Right lung (tissue), 5 donors: ENCODE data around the gene CAPN2. TPM values are rescaled to one million over a fixed set of nuclear protein-coding genes. Genes with fewer than 3 reads are reported as not detected.

Source experiments
- DNase-seq, 2 donors: peaks; one replicate each; pipeline ENCODE4 v3.0.0-alpha.2; 2013
- polyA plus RNA-seq, 5 donors: library from polyadenylated mRNA; unstranded; fragments of 120-200 nt; gene quantifications; one replicate each; pipeline versions ENCODE4 v1.2.1 to v1.2.3, GENCODE V29; 2013; ENCODE audit warnings: inconsistent platforms in 1 of 5, low replicate concordance in 1 of 5; ENCODE audit not compliant: insufficient read length in 5 of 5, insufficient read depth in 1 of 5

The CAPN2 gene
- polyA plus RNA-seq, 5 donors, result 135 to 169 (median 146) TPM

DNA sequence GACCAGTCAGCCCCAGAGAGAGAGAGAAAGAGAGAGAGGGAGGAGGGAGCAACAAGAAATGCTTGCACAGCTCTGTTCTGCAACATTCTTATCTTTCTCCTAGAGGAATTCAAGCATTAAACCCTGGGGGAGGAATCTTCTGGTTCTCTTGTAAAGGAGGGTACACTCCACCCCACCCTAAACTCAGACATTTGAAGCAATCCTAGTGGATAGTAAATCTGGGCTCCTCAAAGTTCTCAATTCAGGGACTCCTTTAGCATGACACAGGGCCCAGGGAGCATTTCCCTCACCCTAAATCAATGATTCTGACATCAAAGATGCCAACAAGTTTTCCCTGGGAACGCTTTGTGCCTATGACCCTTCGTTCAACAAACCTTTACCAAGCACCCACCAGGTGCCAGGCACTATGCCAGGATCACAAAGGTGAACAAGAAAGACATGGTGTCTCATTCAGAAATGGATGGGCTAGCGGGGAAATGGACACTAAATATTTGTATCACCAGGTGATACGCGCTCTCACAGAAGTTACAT lies 11.9 kb upstream of the CAPN2 start:
- no peak for DNase-seq

DNA sequence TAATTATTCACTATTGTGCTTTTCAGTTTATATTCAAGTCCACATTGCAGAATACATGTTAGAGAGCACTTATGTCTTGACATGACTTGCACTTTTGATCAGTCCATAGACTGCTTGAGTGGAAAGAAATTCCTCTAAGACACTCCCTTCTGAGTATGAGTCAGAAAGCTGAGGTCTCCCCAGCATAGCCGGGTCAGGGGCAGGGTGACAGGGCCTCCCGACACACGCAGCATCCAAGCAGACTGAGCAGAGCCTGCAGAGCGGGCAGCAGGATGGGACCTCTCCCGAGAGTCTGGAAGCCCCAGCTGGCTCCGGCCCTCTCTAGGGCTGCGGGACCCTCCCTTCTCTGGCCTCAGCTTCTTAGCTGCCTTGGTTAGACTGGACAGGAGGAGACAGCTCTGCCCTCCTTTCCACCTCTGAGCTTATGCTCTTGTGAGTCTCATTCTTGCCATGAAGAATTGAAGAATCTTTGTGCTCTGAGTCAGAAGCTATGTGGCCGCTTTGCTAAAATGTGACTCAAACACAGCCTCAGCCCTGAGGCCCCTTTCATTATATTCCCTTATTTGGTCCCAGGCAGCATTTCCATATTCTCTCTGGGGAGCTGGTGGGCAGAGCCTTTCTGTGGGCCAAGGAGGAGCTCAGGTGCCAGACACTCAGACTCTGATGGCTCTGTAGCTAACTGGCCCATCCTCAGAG lies 11.2 kb upstream of the CAPN2 start:
- no peak for DNase-seq

DNA sequence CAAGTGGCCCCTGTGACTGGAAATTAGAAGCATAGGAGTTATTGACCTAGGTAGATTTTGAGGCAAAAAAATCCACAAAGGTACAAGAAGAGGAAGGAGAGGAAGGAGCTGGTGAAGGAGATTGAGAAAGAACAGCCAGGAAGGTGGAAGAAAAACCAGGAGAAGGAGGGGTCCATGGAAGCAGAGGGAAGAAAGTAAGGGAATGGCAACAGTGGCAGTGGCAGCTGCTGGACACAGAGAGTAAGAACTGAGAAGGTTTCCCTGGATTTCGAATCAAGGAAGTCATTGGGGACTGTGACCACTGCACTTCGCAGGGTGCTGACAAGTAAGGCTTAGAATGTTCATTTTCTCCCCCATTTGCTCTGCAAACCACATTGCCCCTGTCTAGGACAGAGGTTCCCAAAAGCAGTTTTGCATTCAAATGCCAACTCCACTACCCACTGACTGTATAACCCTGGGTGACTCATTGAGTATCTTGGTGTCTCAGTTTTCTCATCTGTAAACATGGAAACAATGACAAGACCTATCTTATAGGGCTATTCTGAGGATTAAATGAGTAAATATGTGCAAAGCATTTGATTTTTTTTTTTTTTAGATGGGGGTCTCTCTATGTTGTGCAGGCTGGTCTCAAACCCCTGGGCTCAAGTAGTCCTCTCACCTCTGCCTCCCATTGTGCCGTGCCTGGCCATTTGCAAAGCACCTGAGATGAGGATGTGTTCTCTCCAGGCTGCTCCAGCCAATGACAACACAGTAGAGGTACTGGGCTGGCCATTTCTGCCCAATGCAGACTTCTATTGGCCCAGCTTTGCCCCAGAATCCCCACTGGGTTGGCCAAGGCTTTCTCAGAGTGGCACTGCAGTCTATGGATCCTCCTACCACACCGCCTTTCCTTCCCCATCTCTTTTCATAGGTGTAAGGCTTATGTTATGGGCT lies 9.3 kb upstream of the CAPN2 start:
- no peak for DNase-seq

DNA sequence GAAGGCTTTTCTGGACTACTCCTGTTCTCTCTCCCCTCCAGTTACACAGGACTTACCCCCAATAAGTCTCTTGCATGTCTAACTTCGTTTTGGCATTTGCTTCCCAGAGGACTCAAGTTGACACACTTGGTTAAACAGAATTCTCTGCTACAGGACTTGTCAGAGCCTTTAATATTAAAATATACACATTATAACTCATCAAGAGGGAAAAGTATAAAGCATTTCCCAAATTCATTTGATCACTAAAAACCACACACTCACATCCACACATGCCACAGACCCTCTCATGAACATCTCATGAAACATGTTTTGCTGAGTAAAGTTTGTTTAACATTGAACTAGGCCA lies 8.7 kb upstream of the CAPN2 start:
- no peak for DNase-seq

DNA sequence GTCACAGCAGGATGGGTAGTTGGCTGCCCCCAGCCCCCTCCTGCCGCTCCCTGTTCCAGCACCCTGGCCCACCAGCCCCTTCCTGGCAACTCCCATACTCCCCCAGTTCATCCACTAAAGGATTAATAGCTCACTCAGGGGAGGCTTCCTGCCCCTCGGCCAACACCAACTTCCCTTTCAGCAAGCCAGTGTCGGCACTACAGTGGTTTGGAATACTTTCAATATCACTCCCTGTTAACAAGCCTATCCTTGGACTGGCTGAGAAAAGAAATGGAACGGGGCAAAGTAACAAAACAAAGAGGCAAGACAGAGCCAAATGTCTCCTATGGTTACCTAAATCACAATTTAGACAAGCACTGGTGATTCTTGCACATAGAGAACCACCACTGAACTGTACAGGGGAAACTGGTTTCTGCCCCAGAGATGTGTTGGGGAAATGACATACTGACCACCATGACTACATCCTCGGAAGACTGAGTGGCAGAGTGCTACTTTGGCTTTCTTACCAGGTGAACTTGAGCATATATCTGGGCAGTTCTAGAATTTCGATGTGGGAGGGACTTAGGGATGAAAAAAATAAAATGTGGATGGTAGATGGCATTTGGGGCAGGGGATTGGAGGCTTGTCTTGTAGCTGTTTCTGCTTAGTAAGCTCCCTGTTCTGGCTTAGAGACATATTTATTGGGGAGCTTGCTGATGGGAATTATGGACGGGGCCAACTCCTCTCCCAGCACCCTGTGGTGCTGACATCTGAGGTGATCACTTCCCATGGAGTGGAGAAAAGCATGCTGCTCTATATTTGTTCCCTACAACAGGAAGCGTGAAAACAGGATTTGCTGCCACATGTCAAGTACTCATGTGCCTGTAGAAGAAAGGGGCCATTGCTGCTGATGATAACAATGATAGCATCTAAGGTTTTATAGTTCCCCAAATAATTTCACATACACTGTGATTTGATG lies 7.1 kb upstream of the CAPN2 start:
- no peak for DNase-seq

DNA sequence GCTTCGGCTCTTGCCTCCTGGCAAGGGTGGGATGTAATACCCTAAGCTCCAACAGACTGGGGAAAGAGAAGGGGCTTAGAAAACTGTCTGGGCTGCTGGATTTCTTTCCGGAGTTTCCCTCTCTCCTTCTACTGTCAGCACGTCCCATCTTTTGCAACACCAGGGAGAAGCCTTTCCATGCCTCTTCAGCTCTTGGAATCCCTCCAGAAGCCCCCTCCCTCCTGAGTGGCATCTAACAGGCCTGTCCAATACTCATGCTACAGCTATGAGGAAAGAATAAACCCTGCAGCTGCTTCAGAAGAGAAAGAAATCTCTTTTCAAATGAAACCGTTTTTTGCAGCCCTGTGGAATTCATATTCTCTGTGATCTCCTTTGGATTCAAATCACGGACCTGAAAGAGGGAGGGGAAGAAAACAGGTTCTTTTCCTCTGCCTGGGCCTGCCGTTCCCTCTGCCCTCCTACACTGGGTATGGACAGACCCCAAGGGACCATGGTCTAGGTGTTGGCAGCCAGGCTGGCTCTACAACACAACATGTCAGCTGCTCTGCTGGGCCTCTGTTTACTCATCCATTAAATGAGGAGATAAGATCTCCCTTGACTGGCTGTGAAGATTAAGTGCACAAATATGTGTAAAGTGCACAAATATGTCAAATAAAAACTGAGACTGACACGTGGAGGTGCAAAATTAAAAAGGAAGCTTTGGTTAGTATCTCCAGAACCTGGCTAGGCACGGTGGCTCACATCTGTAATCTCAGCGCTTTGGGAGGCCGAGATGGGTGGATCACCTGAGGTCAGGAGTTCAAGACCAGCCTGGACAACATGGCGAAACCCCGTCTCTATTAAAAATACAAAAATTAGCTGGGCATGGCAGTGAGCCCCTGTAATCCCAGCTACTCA lies 6.0 kb upstream of the CAPN2 start:
- DNase-seq, result peak; percentile 85 to 89

DNA sequence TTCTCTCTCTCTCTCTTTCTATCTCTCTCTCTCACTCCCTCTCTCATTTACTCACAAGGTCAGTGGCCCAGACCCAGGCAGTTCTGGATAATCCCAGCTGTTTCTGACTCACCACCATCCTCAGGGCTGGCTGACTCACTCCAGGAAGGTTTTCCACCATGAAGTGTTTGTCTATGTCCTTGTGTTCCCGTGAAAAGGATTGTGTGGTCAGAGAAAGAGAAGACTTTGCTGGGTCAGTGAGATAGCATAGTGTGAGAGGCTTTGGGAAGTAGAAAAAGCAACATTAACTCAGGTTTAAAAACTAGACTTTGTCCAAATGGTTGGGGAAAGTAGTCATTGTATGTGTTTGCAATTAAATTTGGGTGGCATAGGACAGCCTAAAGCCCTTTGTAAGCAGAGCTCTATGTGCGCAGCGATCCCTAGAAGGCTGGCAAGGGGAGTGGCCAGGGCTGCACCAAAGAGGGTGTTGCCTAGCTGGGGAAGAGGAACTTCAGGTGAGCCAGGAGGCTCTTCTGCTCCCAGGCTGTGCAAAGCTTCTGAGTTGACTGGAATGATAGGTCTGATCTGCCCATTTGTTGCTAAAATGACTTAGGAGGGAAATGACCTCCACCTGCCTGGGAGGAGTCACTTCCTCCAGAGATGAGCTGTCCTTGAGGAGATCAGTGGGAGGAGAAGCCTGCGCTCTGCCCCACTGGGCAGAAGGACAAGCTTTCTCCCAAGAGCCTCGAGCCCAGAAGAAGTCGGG lies 4.9 kb upstream of the CAPN2 start:
- no peak for DNase-seq

DNA sequence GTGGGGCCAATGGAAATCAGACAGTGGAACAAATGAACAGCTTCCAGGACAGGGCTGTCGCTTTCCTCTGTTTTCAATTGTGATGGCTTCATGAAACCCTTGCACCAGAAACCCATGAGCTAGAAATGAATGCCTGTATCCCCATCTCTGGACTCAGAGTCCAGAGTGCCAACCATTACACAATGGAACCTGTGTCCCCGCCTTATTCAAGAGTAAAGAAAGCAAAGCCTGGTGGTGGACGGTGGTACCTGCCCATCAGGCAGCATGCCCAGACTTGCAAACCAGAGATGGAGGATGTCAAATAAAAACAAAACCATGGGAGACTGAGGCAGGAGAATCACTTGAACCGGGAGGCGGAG lies 4.4 kb upstream of the CAPN2 start:
- DNase-seq, result no peak

DNA sequence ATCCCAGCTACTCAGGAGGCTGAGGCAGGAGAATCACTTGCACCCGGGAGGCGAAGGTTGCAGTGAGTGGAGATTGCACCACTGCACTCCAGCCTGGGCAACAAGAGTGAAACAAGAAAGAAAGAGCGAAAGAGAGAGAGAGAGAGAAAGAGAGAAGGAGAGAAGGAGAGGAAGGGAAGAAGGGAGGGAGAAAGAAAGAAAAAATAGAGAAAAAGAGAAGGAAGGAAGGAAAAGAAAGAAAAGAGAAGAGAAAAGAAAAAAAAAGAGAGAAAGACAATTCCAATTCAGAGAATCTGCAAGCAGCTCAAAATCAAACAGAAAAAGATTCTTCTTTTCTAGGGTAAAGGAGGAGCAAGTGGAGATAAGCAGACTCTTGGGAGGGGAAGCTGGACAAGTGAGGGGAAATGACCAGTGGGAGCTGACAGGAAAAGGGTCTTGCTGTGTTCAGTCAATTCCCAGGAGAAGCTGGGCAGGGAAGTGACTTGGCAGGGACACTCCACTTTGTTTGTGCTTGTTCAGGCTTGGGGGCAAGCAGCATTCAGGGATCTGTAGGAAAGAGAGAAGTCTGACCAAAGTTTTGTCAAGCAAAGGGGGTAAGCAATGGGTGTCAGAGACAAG lies 3.6 kb upstream of the CAPN2 start:
- DNase-seq, result no peak

DNA sequence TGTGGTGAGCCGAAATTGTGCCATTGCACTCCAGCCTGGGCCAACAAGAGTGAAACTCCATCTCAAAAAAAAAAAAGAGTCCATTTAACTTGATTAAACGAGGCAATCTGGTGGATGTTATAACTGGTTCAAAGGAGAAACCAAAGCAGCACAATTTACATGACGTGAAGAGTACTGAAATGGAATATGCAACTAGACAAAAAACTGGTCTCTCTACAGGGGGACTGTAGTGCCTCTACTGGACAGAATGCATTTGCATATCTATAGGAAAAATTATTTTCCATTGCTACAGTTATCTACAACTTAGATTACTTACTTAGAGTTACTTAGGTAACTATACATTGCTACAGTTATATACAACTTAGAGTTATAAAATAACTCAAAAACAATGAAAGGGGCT lies 2.7 kb upstream of the CAPN2 start:
- DNase-seq, result no peak

DNA sequence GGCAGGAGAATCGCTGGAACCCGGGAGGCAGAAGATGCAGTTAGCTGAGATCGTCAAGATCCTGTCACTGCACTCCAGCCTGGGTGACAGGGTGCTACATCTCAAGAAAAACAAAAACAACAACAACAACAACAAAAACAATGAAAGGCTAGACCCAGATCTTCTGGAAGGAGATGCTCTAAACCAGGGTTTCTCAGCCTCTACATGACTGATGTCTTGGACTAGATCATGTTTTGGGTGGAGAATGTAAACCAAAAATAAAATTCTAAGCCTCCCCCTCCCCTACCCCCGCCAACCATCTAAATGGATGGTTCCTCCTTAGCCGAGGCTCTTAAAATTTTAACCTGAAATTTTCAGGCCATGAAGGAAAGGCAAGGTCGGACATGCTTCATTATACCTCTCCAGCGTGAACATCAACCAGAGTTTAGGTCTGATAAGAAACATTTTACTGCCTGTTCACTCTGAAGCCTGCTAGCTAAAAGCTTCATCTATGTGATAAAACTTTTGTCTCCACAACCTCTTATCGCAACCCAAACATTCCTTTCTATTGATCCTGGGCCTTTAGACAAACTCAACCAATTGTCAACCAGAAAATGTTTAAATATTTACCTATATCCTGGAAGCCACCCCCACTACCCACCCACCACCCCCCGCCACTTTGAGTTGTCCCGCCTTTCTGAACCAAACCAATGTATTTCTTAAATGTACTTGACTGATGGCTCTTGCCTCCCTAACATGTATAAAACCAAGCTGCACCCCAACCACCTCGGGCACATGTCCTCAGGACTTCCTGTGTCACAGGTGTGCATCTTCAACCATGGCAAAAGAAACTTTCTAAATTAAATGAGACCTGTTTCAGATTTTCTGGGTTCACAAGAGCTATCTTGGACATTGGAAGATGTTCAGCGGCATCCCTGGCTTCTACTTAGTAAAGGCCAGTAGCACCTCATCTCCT lies 1.9 kb upstream of the CAPN2 start:
- no peak for DNase-seq

DNA sequence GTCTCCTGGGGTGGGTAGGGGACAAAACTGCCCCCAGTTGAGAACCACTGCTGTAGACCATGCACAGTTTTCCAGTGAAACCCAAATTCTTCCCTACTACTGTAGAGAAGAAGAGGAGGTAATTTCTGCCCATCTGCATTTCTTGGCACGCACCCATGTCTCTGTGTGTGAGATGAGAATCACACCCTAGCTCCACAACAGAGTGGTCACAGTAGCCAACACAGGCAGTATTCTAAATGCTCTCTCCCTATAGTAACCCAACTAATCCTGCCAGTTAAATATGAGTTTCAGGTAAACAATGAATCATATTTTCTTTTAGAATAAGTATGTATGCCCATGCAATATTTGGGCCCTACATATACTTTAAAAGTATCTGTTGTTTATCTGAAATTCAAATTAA lies 1.2 kb upstream of the CAPN2 start:
- no peak for DNase-seq

DNA sequence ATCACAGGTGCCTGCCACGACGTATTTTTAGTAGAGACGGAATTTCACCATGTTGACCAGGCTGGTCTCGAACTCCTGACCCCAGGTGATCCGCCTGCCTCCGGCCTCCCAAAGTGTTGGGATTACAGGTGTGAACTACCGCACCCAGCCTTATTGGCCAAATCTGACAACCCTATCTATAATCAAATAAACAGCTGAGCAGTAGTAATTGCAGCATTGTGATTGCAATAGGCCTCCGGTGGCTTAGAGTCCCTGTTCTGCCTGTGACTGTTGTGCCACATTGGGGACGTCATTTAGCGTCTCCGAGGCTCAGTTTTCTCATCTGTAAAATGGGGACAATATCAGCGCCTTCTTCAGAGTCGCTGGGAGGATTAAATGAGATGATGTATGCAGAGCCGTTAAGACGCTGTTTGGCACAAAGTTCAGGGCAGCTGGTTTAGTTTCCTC lies 569 bp upstream of the CAPN2 start:
- no peak for DNase-seq

DNA sequence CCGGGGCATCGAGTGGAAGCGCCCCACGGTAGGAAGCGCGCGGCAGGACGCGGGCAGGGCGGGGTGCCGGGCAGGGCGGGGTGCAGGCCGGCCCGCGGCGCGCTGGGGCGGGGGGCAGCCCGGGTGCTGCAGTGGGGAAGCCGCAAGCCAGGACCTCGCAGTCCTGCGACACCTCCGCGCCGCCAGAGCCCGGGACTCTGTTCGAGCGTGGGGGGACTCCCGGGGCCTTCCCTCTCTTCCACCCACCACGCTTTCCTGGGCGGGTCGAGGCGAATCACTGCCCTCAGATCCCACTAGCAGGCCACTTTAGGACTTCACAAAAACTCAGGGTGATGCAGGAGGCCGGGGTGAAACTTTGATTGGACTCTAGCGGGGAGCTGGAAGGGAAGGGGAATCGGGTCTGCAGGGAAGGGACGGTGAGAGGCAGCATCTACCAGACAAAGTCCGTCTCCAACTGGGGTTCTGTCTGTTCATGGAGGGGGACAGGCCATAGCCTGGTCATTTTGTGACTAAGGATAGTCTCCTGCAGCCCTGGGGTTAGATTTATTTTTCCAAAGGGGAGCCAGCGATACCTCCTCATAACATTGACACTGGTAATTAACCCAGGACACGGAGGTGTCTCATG lies 623 bp downstream of the CAPN2 start:
- no peak for DNase-seq

DNA sequence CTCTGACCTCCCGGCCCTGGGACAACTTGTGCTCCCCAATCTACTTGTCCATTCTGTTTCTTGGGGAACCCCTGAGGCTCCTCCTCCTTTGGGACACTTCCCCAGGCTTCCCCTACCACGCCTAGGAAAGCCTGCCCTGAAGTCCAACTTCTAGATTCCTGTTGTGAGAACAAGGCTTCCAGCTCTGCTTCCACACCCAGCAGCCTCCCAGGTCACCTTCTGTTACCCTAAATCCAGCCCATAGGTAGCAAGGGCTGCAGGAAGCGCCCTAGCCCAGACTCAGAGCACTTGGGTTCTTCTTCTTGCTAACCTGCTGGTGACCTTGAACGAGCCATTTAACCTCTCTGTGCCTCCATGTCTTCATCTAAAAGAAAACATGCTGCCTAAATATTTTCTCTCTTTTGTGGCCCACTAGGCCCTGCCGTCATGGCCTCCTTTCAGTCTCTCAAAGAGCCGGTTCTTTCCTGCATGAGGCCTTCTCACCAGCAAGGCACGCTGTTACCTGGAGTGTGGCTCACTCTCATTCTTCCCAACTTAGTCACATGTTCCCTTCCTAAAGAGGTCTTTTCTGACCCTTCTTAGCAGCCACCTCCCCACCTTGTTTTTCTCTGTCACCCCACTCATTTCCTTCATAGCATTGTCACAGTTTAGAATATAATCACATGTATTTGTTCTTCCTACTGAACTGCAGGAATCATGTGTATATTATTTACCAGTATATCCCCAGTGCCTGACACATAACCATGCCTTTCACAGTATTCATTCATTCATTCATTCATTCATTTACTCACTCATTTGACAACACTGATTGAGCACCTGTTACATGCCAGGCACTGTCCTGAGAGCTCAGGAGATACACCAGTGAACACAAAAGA lies 1.4 kb downstream of the CAPN2 start:
- DNase-seq, result no peak

DNA sequence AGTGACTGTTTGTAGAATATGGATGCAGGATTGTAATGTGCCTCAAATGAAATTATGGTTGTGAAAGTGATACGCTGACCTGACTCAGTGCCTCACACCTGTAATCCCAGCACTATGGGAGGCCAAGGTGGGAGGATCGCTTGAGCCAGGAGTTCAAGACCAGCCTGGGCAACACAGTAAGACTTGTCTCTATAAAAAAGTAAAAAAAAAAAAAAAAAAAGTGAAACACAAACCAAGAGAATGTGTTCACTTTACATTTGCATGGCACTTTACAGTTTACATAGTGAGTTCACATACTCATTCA lies 2.0 kb downstream of the CAPN2 start:
- no peak for DNase-seq
